ENCODE measurements around the gene RTEL1. TPM values are rescaled to one million over a fixed set of nuclear protein-coding genes. Genes with fewer than 3 reads are reported as not detected.
A peak's percentile ranks its signal among the peaks of the same experiment; 100 is the strongest.
"Not testable (repeated sequence)": the region's sequence is repeated elsewhere in the genome, so short reads cannot be mapped to it uniquely, and the experiment has no call there.

The RTEL1 gene
- total RNA-seq, 1 experiment from 2014 or later: 6.4 TPM

GRCh38 chr20:63626424-63627128 lies 31.5 kb upstream of the RTEL1 start, which contains the start of gene GMEB2:
GMEB2 (minus strand) TSS chr20:63627101; CDS start chr20:63619397, 7,704 bp downstream.
- DNase-seq: peak; percentile 90
- H3K27ac ChIP-seq (ENCODE audit: low read length): peak within 1 kb of the TSS; percentile 89
- H4K20me1 ChIP-seq (ENCODE audit: insufficient read depth, low read depth, low read length): no peaks in the 10 kb centered on the region
- peak within 1 kb of the TSS; percentile 98 for H3K9ac ChIP-seq (ENCODE audit: low read length)
- peaks cover 46% of the 10 kb centered on the region for H3K79me2 ChIP-seq (ENCODE audit: low read length)
- H3K9me3 ChIP-seq (ENCODE audit: low read length): no peaks in the 10 kb centered on the region
- no peaks in the 10 kb centered on the region for H3K9me2 ChIP-seq (replicated peaks; ENCODE audit: insufficient read depth, low read length)
- peak within 1 kb of the TSS; percentile 94 for H3K4me2 ChIP-seq (ENCODE audit: low read depth, low read length, poor library complexity, severe bottlenecking)
- no peaks in the 10 kb centered on the region for H3K27me3 ChIP-seq (ENCODE audit: low read length)
- H3K4me1 ChIP-seq (ENCODE audit: low read length): peaks cover 19% of the 10 kb centered on the region
- H2AFZ ChIP-seq (ENCODE audit: low read length): peak within 1 kb of the TSS; percentile 71
- H3K36me3 ChIP-seq (ENCODE audit: insufficient read depth, low read length): no peaks in the 10 kb centered on the region
- peak within 1 kb of the TSS; percentile 85 for H3K4me3 ChIP-seq (ENCODE audit: low read length)

- Histone ChIP-seq H3K4me1 (ENCODE audit: low read length) (peaks cover 19% of the 10 kb centered on the region), H4K20me1 (ENCODE audit: insufficient read depth, low read depth, low read length) (no peaks in the 10 kb centered on the region), H3K9me2 (replicated peaks; ENCODE audit: insufficient read depth, low read length) (no peaks in the 10 kb centered on the region), H3K9ac (ENCODE audit: low read length) (peak overlapping the region; percentile 98), H3K4me3 (ENCODE audit: low read length) (peak overlapping the region; percentile 85), H3K36me3 (ENCODE audit: insufficient read depth, low read length) (no peaks in the 10 kb centered on the region), H3K79me2 (ENCODE audit: low read length) (peaks cover 40% of the 10 kb centered on the region), H3K9me3 (ENCODE audit: low read length) (no peaks in the 10 kb centered on the region), H2AFZ (ENCODE audit: low read length) (peak overlapping the region; percentile 71), H3K27ac (ENCODE audit: low read length) (peak overlapping the region; percentile 39; the same call in 1 of the 2 replicates), H3K4me2 (ENCODE audit: low read depth, low read length, poor library complexity, severe bottlenecking) (peak overlapping the region; percentile 86), H3K27me3 (ENCODE audit: low read length) (no peaks in the 10 kb centered on the region)
- DNase-seq: peak; percentile 97
Measured at GRCh38 chr20:63627129-63627750, 30.9 kb upstream of the RTEL1 start.

DNA sequence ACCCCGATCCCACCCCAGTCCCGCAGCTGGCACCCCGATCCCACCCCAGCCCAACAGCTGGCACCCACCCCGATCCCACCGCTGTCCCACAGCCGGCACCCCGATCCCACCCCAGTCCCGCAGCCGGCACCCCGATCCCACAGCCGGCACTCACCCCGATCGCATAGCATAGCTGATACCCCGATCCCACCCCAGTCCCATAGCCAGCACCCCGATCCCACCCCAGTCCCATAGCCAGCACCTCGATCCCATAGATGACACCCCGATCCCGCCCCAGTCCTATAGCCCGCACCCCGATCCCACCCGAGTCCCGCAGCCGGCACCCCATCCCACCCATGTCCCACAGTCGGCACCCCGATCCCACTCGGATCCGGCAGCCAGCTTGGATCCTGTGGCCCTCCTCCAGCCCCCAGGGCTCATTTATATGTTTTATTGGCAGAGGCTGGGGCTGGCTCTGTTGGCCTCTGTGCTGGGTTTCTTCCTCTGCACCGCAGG lies 30.3 kb upstream of the RTEL1 start:
- no peaks in the 10 kb centered on the region for H3K27me3 ChIP-seq (ENCODE audit: low read length)
- no peak overlapping the region for H2AFZ ChIP-seq (ENCODE audit: low read length)
- H3K9me3 ChIP-seq (ENCODE audit: low read length): no peaks in the 10 kb centered on the region
- peak overlapping the region; percentile 86 for H3K4me2 ChIP-seq (ENCODE audit: low read depth, low read length, poor library complexity, severe bottlenecking)
- H3K4me1 ChIP-seq (ENCODE audit: low read length): peaks cover 19% of the 10 kb centered on the region
- no peak for DNase-seq
- H3K9ac ChIP-seq (ENCODE audit: low read length): peak overlapping the region; percentile 98
- H4K20me1 ChIP-seq (ENCODE audit: insufficient read depth, low read depth, low read length): no peaks in the 10 kb centered on the region
- H3K27ac ChIP-seq (ENCODE audit: low read length): no peak overlapping the region
- no peaks in the 10 kb centered on the region for H3K36me3 ChIP-seq (ENCODE audit: insufficient read depth, low read length)
- peaks cover 34% of the 10 kb centered on the region for H3K79me2 ChIP-seq (ENCODE audit: low read length)
- peak overlapping the region; percentile 85 for H3K4me3 ChIP-seq (ENCODE audit: low read length)
- no peaks in the 10 kb centered on the region for H3K9me2 ChIP-seq (replicated peaks; ENCODE audit: insufficient read depth, low read length)

- H3K27ac ChIP-seq (ENCODE audit: low read length): no peak overlapping the region
- H3K9ac ChIP-seq (ENCODE audit: low read length): peak overlapping the region; percentile 98
Measured at GRCh38 chr20:63628246-63628975, 29.7 kb upstream of the RTEL1 start.

DNA sequence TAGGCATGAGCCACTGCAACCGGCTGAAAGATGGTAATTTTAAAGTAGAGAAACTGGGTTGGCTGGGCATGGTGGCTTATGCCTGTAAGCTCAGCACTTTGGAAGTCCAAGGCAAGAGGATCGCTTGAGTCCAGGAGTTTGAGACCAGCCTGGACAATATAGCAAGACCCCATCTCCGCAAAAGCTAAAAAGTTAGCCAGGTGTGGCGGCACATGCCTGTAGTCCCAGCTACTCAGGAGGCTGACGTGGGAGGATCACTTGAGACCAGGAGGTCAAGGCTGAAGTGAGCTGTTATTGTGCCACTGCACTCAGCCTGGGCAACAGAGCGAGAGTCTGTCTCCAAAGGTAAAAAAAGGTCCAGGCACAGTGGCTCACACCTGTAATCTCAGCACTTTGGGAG lies 27.2 kb upstream of the RTEL1 start:
- not testable (repeated sequence) for DNase-seq; H3K9ac ChIP-seq (ENCODE audit: low read length); H3K27me3 ChIP-seq (ENCODE audit: low read length); H3K27ac ChIP-seq (ENCODE audit: low read length); H3K4me3 ChIP-seq (ENCODE audit: low read length); H2AFZ ChIP-seq (ENCODE audit: low read length); H3K79me2 ChIP-seq (ENCODE audit: low read length); H4K20me1 ChIP-seq (ENCODE audit: insufficient read depth, low read depth, low read length); H3K9me3 ChIP-seq (ENCODE audit: low read length); H3K9me2 ChIP-seq (replicated peaks; ENCODE audit: insufficient read depth, low read length); H3K36me3 ChIP-seq (ENCODE audit: insufficient read depth, low read length); H3K4me2 ChIP-seq (ENCODE audit: low read depth, low read length, poor library complexity, severe bottlenecking)
- peaks cover 12% of the 10 kb centered on the region for H3K4me1 ChIP-seq (ENCODE audit: low read length)

More at GRCh38 chr20:63628246-63628975, 29.7 kb upstream of the RTEL1 start:
- H3K79me2 ChIP-seq (ENCODE audit: low read length): peaks cover 28% of the 10 kb centered on the region
- H3K4me1 ChIP-seq (ENCODE audit: low read length): peaks cover 19% of the 10 kb centered on the region
- no peaks in the 10 kb centered on the region for H3K36me3 ChIP-seq (ENCODE audit: insufficient read depth, low read length)
- H3K27me3 ChIP-seq (ENCODE audit: low read length): no peaks in the 10 kb centered on the region
- H4K20me1 ChIP-seq (ENCODE audit: insufficient read depth, low read depth, low read length): no peaks in the 10 kb centered on the region
- H3K9me2 ChIP-seq (replicated peaks; ENCODE audit: insufficient read depth, low read length): no peaks in the 10 kb centered on the region
- no peaks in the 10 kb centered on the region for H3K9me3 ChIP-seq (ENCODE audit: low read length)
- peak; percentile 49 for DNase-seq
- peak overlapping the region; percentile 86 for H3K4me2 ChIP-seq (ENCODE audit: low read depth, low read length, poor library complexity, severe bottlenecking)
- peak overlapping the region; percentile 85 for H3K4me3 ChIP-seq (ENCODE audit: low read length)
- H2AFZ ChIP-seq (ENCODE audit: low read length): no peak overlapping the region

GRCh38 chr20:63631426-63631825 lies 26.7 kb upstream of the RTEL1 start:
- not testable (repeated sequence) for H3K9ac ChIP-seq (ENCODE audit: low read length); H3K4me3 ChIP-seq (ENCODE audit: low read length); H3K79me2 ChIP-seq (ENCODE audit: low read length); H3K4me2 ChIP-seq (ENCODE audit: low read depth, low read length, poor library complexity, severe bottlenecking); H3K9me2 ChIP-seq (replicated peaks; ENCODE audit: insufficient read depth, low read length); H3K27ac ChIP-seq (ENCODE audit: low read length); H2AFZ ChIP-seq (ENCODE audit: low read length); H3K27me3 ChIP-seq (ENCODE audit: low read length); H3K36me3 ChIP-seq (ENCODE audit: insufficient read depth, low read length); H4K20me1 ChIP-seq (ENCODE audit: insufficient read depth, low read depth, low read length); DNase-seq; H3K9me3 ChIP-seq (ENCODE audit: low read length)
- H3K4me1 ChIP-seq (ENCODE audit: low read length): peaks cover 10% of the 10 kb centered on the region

DNA sequence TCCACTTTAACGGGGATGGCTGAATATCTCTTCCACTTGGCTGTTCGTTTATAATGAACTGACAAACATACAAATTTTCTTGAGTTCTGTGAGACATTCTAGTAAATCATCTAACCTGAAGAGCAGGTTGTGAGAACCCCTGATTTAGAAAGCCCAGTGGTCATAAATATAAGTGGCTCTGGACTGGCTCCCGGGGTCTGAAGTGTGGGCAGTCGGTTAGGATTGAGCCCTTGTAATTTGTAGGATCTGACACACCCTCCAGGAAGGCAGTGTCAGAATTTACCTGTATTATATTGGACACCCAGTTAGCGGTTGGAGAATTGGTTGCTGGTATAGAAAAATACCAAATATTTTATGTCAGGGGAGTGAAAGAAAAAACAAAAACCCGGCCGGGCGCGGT lies 24.4 kb upstream of the RTEL1 start:
- Histone ChIP-seq H3K4me1 (ENCODE audit: low read length) (peaks cover under 1% of the 10 kb centered on the region), H3K79me2 (ENCODE audit: low read length) (no peaks in the 10 kb centered on the region), H3K4me2 (ENCODE audit: low read depth, low read length, poor library complexity, severe bottlenecking) (no peak overlapping the region), H3K9me2 (replicated peaks; ENCODE audit: insufficient read depth, low read length) (no peaks in the 10 kb centered on the region), H3K36me3 (ENCODE audit: insufficient read depth, low read length) (no peaks in the 10 kb centered on the region), H3K9ac (ENCODE audit: low read length) (no peak overlapping the region), H3K27me3 (ENCODE audit: low read length) (no peaks in the 10 kb centered on the region), H3K27ac (ENCODE audit: low read length) (no peak overlapping the region), H3K9me3 (ENCODE audit: low read length) (no peaks in the 10 kb centered on the region), H4K20me1 (ENCODE audit: insufficient read depth, low read depth, low read length) (no peaks in the 10 kb centered on the region), H2AFZ (ENCODE audit: low read length) (no peak overlapping the region), H3K4me3 (ENCODE audit: low read length) (no peak overlapping the region)
- no peak for DNase-seq
